ENCODE data around the gene GPR107.

Gene GPR107

GRCh38 chr9:130029223-130029973 lies 24.3 kb upstream of the GPR107 start:
- TF ChIP-seq, protein P1, sequence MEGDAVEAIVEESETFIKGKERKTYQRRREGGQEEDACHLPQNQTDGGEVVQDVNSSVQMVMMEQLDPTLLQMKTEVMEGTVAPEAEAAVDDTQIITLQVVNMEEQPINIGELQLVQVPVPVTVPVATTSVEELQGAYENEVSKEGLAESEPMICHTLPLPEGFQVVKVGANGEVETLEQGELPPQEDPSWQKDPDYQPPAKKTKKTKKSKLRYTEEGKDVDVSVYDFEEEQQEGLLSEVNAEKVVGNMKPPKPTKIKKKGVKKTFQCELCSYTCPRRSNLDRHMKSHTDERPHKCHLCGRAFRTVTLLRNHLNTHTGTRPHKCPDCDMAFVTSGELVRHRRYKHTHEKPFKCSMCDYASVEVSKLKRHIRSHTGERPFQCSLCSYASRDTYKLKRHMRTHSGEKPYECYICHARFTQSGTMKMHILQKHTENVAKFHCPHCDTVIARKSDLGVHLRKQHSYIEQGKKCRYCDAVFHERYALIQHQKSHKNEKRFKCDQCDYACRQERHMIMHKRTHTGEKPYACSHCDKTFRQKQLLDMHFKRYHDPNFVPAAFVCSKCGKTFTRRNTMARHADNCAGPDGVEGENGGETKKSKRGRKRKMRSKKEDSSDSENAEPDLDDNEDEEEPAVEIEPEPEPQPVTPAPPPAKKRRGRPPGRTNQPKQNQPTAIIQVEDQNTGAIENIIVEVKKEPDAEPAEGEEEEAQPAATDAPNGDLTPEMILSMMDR (IDR thresholded peaks at IDR 0.05; ENCODE audit: low read depth, low read length) = no peak
- no peak for DNase-seq (ENCODE audit: extremely low read depth, low read depth)

DNA sequence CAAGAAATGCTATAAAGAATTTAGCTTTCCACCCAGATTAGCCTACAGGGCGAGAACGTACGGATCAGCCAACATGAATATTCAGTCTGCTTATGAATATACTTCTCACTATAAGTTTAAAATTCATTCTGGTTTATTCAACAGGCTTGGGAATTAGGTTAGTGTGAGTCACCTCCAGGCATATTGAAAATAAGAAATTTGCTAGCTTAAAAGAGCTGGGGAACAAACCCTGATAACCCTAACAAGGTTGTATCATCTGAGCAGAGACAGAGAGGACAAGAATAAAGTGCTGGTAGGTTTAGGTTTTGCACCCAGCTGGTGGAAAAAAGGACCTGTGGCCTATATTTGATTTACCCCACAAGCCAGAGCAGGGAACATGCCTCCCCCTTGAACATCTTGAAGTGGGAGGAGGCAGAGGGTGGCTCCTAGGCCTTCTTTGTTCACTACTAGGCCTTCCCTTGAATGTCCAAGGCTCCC lies 23.0 kb upstream of the GPR107 start:
- no peak for DNase-seq (ENCODE audit: extremely low read depth, low read depth)
- TF ChIP-seq, protein P1 (IDR thresholded peaks at IDR 0.05; ENCODE audit: low read depth, low read length) = no peak

DNA sequence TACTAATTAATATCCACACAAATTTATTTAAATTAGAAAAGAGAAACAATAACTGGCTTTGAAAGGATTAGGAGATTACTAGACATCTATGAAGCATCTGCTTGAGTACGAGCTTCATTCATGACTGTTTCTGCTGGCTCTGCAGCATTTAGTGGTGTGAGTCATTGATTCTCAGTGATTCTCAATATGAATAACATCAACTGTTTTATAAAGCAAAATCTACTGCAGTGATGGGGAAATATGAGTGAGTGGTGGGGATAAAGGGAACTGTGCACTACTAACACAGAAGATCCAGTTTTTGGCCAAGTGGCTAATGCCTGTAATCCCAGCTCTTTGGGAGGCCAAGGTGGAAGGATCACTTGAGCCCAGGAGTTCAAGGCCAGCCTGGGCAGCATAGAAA lies 19.1 kb upstream of the GPR107 start:
- TF ChIP-seq, protein P1 (IDR thresholded peaks at IDR 0.05; ENCODE audit: low read depth, low read length) = no peak
- no peak for DNase-seq (ENCODE audit: extremely low read depth, low read depth)

GRCh38 chr9:130036099-130036498 lies 17.6 kb upstream of the GPR107 start:
- no peak for DNase-seq (ENCODE audit: extremely low read depth, low read depth)
- TF ChIP-seq, protein P1 (IDR thresholded peaks at IDR 0.05; ENCODE audit: low read depth, low read length) = no peak

- TF ChIP-seq, protein P1 (IDR thresholded peaks at IDR 0.05; ENCODE audit: low read depth, low read length) = no peak
- no peak for DNase-seq (ENCODE audit: extremely low read depth, low read depth)
Measured at GRCh38 chr9:130039528-130040147, 14.1 kb upstream of the GPR107 start.

DNA sequence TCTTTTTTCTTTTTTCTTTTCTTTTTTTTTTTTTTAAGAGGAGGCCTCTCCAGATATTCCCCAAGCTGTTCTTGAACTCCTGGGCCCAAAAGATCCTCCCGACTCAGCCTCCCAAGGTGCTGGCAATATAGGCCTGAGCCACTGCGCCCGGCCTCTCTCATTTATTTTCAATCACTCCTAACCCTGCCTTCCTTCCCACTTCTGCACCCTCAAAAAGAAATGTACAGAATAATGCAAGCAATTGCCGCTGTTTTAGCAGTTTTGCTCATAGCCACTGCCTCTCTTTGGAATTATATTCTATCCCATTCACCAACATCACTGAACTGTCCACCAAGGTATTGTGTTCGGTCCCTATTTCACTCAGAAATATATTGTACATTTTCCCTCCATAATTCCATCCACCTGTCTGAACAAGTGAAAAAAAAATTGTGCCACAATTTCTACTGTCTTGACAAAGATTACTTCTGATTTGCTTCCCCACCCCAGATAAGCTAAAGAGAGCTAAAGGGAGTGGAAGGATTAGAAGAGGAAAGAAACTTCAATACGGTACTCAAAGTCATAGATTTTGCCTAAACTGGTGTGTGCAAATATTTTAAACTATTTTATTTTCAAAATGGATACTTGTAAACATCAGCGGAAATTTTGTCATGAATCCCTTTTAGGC lies 12.6 kb upstream of the GPR107 start:
- TF ChIP-seq, protein P1 (IDR thresholded peaks at IDR 0.05; ENCODE audit: low read depth, low read length) = no peak

More for the DNA sequence above, 12.6 kb upstream of the GPR107 start:
- no peak for DNase-seq (ENCODE audit: extremely low read depth, low read depth)

Measured in AG09319 (cell line).